ENCODE results near the gene GIPC1. TPM values are rescaled to one million over a fixed set of nuclear protein-coding genes. Genes with fewer than 3 reads are reported as not detected.

The GIPC1 gene
- 145 and 197 TPM in 2 replicates for total RNA-seq

GRCh38 chr19:14496029-14496833, at the start of gene GIPC1:
GIPC1 (minus strand) TSS chr19:14496127; CDS start chr19:14482976, 13,151 bp downstream.

GRCh38 chr19:14529254-14530004, 33.5 kb upstream of the GIPC1 start, which contains the start of gene TECR:
TECR (plus strand) TSS chr19:14529594; CDS start chr19:14529697, 103 bp downstream.

GRCh38 chr19:14517840-14518505, 22.0 kb upstream of the GIPC1 start, which contains the start of gene DNAJB1:
DNAJB1 (minus strand) TSS chr19:14518397; CDS start chr19:14518349, 48 bp downstream.

GRCh38 chr19:14475251-14476073, 20.5 kb downstream of the GIPC1 start, which contains the start of gene PTGER1:
PTGER1 (minus strand) TSS chr19:14475354; CDS start chr19:14474320, 1,034 bp downstream.

GRCh38 chr19:14432791-14433553, 63.0 kb downstream of the GIPC1 start, which contains the start of gene PKN1:
PKN1 (plus strand) TSS chr19:14433306; CDS start chr19:14433522, 216 bp downstream.

Small RNAs within 50 kb of the gene (small RNA-seq; reads per million reads assigned to genes)
- gene SNRPGP15 (ENCODE audit: low replicate concordance), result not detected

Other genes starting within 250 kb of the GIPC1 start
- gene ADGRE5, start 114.7 kb downstream of the GIPC1 start, total RNA-seq, result 33.9 and 104 TPM in 2 replicates
- 58.6 and 141 TPM in 2 replicates for gene DDX39A, start 76.8 kb downstream of the GIPC1 start, total RNA-seq
- 198 and 242 TPM in 2 replicates for gene PKN1, start 62.8 kb downstream of the GIPC1 start, total RNA-seq
- 4.8 and 5.2 TPM in 2 replicates for gene PTGER1, start 20.8 kb downstream of the GIPC1 start, total RNA-seq
- gene DNAJB1, start 22.3 kb upstream of the GIPC1 start, total RNA-seq, result 103 and 105 TPM in 2 replicates
- gene TECR, start 33.5 kb upstream of the GIPC1 start, total RNA-seq, result 39.8 and 40.9 TPM in 2 replicates
- 170 and 187 TPM in 2 replicates for gene NDUFB7, start 75.9 kb upstream of the GIPC1 start, total RNA-seq
- 0.14 TPM in 1 of 2 replicates, not detected in the other for gene CLEC17A, start 87.0 kb upstream of the GIPC1 start, total RNA-seq
- gene ADGRE3, start 178.7 kb upstream of the GIPC1 start, total RNA-seq, result 0.14 TPM in 1 of 2 replicates, not detected in the other
- gene ZNF333, start 193.9 kb upstream of the GIPC1 start, total RNA-seq, result 11.5 and 25.4 TPM in 2 replicates

Measured in placental pericyte (primary cell).